Omental fat pad (tissue), 4 donors: Measurements from ENCODE around the gene ZNF451. TPM values are rescaled to one million over a fixed set of nuclear protein-coding genes. Genes with fewer than 3 reads are reported as not detected.

Experiments
- ATAC-seq: fragments of 150-250 bp; one replicate; pipeline ENCODE4 v1.9.1; 2016; ENCODE audit warnings: mild to moderate bottlenecking, moderate library complexity; ENCODE audit not compliant: low FRiP score
- DNase-seq: peaks from one replicate; pipeline ENCODE4 v3.0.0-alpha.2; 2019; ENCODE audit warnings: low spot score
- total RNA-seq, 4 donors: library from RNA; depleted of rRNA; stranded (reverse); fragments of >200 nt; gene quantifications; one replicate each; pipeline ENCODE4 v1.1.0, GENCODE V29; 2016
- TF ChIP-seq, protein P1 (sequence below), 3 donors: fragments of 450-650 bp; IDR thresholded peaks; one replicate each; pipeline ENCODE4 v1.5.1; 2016 to 2017; ENCODE audit warnings: antibody characterized with exemption in 3 of 3, mild to moderate bottlenecking in 3 of 3, moderate library complexity in 2 of 3

Gene ZNF451
- total RNA-seq, 4 donors from 2014 or later = 41.4 to 66.8 (median 57.0) TPM

DNA sequence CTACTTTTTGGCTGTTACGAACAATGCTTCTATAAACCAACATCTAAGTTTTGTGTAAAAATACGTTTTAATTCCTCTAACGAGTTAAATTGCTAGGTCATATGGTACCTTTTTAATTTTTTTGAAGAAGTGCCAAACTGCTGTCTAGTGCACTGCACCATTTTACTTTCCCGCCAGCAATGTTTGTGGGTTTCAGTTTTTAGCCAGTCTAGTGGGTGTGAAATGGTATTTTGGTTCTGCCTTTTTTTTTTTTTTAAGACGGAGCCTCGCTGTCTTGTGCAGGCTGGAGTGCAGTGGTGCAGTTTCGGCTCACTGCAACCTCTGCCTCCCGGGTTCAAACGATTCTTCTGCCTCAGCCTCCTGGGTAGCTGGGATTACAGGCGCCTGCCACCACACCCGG lies 48.0 kb downstream of the ZNF451 start:
- DNase-seq (no peak), ATAC-seq (no peak)
- TF ChIP-seq, protein P1, sequence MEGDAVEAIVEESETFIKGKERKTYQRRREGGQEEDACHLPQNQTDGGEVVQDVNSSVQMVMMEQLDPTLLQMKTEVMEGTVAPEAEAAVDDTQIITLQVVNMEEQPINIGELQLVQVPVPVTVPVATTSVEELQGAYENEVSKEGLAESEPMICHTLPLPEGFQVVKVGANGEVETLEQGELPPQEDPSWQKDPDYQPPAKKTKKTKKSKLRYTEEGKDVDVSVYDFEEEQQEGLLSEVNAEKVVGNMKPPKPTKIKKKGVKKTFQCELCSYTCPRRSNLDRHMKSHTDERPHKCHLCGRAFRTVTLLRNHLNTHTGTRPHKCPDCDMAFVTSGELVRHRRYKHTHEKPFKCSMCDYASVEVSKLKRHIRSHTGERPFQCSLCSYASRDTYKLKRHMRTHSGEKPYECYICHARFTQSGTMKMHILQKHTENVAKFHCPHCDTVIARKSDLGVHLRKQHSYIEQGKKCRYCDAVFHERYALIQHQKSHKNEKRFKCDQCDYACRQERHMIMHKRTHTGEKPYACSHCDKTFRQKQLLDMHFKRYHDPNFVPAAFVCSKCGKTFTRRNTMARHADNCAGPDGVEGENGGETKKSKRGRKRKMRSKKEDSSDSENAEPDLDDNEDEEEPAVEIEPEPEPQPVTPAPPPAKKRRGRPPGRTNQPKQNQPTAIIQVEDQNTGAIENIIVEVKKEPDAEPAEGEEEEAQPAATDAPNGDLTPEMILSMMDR (IDR thresholded peaks at IDR 0.05) = no peak

DNA sequence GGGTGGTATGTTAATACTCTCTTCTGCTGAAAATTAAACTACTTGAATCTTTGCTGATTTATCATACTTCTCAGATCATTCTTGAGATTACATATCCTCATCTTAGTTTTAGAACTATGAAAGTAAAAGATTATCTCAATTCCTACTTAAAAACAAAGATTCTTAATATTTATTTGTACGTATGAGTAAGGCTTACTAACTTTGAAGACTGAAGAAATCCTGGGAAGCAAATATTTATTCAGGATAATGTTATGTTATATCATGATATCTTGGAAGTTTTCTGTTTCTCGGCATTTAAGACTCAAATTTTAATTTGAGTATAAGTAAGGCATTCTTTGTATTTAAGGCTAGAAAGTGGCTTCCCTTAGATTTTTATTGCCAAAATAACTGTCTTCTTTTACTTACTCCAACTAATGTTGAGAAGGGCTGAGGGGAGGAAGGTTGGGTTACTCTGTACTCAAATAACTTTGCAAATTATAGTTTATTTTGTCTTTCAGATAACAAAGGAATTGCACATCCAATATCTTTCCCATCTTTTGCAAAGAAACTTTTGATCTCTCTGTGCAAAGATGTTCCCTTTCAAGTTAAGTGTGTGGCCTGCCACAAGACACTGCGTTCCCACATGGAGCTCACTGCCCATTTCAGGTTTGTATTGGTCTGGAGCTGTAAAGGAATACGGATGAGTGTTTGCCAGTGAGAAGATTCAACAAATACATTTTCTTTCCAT lies 51.6 kb downstream of the ZNF451 start:
- no peak for ATAC-seq
- TF ChIP-seq, protein P1 (IDR thresholded peaks at IDR 0.05) = no peak
- no peak for DNase-seq

DNA sequence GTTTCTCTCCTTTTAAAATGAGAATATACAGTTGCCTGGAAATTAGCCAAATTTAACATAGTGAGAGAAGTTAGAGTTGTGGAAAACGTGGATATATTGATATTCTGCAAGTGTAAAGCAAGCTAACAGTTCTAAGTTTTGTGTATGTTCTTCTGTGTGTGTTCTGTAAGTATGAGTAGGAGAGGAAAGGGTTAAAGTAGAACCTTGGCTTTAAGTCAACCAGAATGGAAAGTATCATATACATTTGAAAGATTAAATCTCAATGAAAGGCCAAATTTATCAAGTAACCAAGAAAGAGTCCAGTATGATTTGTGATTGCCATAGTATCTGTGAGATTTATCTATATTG lies 52.2 kb downstream of the ZNF451 start:
- TF ChIP-seq, protein P1 (IDR thresholded peaks at IDR 0.05) = no peak
- DNase-seq (no peak), ATAC-seq (no peak)

DNA sequence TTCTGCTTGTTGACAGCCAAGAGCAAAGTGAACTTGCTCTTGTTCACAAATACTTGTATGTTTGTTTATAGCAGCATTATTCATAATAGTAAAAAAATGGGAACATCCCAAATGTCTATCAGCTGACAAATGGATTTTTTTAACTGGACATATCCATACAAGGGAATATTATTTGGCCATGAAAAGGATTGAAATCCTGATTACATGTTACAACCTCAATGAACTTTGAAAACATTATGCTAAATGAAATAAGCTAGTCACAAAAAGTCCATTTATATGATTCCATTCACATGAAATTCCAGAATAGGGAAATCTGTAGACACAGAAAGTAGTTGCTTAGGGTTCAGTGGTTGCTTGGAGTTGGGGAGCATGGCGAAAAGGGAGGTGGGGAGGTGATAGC lies 53.7 kb downstream of the ZNF451 start:
- ATAC-seq (no peak), DNase-seq (no peak)
- TF ChIP-seq, protein P1 (IDR thresholded peaks at IDR 0.05) = no peak

DNA sequence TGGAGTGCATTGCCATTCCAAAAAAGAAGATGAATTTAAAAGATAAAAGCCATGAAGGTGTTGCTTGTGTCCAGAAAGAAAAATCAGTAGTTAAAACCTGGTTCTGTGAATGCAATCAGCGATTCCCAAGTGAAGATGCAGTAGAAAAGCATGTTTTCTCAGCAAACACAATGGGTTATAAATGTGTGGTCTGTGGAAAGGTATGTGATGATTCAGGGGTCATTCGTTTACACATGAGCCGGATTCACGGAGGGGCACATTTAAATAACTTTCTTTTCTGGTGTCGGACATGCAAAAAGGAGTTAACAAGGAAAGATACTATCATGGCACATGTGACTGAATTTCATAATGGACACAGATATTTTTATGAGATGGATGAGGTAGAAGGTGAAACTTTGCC lies 57.4 kb downstream of the ZNF451 start:
- no peak for ATAC-seq
- DNase-seq = no peak

DNA sequence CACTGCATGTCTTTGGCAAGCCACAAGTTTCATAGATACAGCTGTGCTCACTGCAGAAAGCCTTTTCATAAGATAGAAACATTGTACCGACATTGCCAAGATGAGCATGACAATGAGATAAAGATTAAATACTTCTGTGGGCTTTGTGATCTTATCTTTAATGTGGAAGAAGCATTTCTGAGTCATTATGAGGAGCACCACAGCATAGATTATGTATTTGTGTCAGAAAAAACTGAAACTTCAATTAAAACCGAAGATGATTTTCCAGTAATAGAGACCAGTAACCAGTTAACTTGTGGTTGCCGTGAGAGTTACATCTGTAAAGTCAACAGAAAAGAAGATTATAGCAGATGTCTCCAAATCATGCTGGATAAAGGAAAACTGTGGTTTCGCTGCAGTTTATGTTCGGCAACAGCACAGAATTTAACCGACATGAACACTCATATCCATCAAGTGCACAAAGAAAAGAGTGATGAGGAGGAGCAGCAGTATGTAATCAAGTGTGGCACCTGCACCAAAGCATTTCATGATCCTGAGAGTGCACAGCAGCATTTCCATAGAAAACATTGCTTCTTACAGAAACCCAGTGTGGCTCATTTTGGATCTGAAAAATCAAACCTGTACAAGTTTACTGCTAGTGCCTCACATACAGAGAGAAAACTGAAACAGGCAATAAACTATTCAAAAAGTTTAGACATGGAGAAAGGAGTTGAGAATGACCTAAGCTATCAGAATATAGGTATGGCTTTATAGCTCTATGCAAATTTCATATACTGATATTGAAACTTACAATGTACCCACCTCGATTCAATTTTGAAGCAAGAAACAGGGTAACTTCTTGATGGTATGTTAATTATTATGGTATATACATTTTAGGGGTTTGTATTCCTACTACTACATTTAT lies 58.2 kb downstream of the ZNF451 start:
- DNase-seq = no peak
- TF ChIP-seq, protein P1 (IDR thresholded peaks at IDR 0.05) = no peak
- ATAC-seq = no peak

More for the DNA sequence above, 57.4 kb downstream of the ZNF451 start:
- TF ChIP-seq, protein P1 (IDR thresholded peaks at IDR 0.05) = no peak
